Ovary (tissue), 9 donors: Measurements from ENCODE around the gene UIMC1. TPM values are rescaled to one million over a fixed set of nuclear protein-coding genes. Genes with fewer than 3 reads are reported as not detected.

Experiments
- DNase-seq, 5 donors: peaks; one replicate each; pipeline ENCODE4 v3.0.0-alpha.2; 2019 to 2020
- H3K27ac ChIP-seq, 2 donors: fragments of 200-600 bp; one replicate each; pipeline versions ENCODE4 v1.5.1 to v1.8.0; 2019 to 2022
- H3K27me3 ChIP-seq: fragments of 200-600 bp; one replicate; pipeline ENCODE4 v1.8.0; 2022
- H3K36me3 ChIP-seq: fragments of 200-600 bp; sonication (generic); one replicate; pipeline ENCODE4 v1.5.1; 2019
- H3K4me1 ChIP-seq: one replicate; pipeline ENCODE4 v1.8.1; 2013; ENCODE audit warnings: mild to moderate bottlenecking, moderate library complexity; ENCODE audit not compliant: insufficient read depth
- H3K4me3 ChIP-seq: fragments of 200-600 bp; sonication (generic); one replicate; pipeline ENCODE4 v1.5.1; 2017
- H3K9me3 ChIP-seq, 2 donors: fragments of 200-600 bp in 1 of 2; sonication (generic) in 1 of 2; one replicate each; pipeline versions ENCODE4 v1.5.1 to v1.8.1; 2013 to 2019; ENCODE audit warnings: mild to moderate bottlenecking in 1 of 2, moderate library complexity in 1 of 2
- CTCF ChIP-seq, 3 donors: fragments of 450-650 bp in 2 of 3; fragments of 200-600 bp in 1 of 3; IDR thresholded peaks; one replicate each; pipeline versions ENCODE4 v1.5.1 to v1.8.0; 2016 to 2022; ENCODE audit warnings: antibody characterized with exemption in 3 of 3, mild to moderate bottlenecking in 1 of 3
- EP300 ChIP-seq: sonication (generic); formaldehyde crosslinking; IDR thresholded peaks from one replicate; pipeline ENCODE4 v1.6.1; 2017; ENCODE audit warnings: antibody characterized with exemption
- POLR2A ChIP-seq: fragments of 450-650 bp; IDR thresholded peaks from one replicate; pipeline ENCODE4 v1.6.1; 2017; ENCODE audit warnings: antibody characterized with exemption, mild to moderate bottlenecking, moderate library complexity
- WGBS, 3 donors: extraction: QIAGEN DNeasy Blood & Tissue Kit in 1 of 3; methylation state at CpG; one replicate each; pipeline versions ENCODE4 v1.1.5 to v1.1.7; 2013 to 2017; 5-methylcytosine and 5-hydroxymethylcytosine counted together
- intact Hi-C, 4 donors: fragments of 100-400 bp; cut with DNase I; formaldehyde crosslinking; loops; one replicate each; pipeline versions ENCODE4 v1.11.0 to v1.15.1; 2022 to 2023
- polyA plus RNA-seq, 2 donors: library from polyadenylated mRNA; stranded (reverse); fragments of 200-250 nt in 1 of 2; fragments of 350-450 nt in 1 of 2; fragmentation: Illumina TruSeq in 1 of 2; extraction: RNeasy Lipid Tissue Mini Kit (QIAGEN cat#74804) in 1 of 2; gene quantifications; one replicate each; pipeline ENCODE4 v1.2.3, GENCODE V29; 2013 to 2014
- total RNA-seq, 7 donors: library from RNA; depleted of rRNA in 2 of 7; stranded (reverse); fragments of >200 nt in 2 of 7; fragmentation: NEBNext Ultra II Directional in 3 of 7; extraction: Animal tissue kit (Norgen Biotek cat#: 25700) in 3 of 7; gene quantifications; one replicate each; pipeline versions ENCODE4 v1.1.0 to v1.2.4, GENCODE V29; 2016 to 2023
- donor health status: DM: no; HTN: no; CAD: no; lungs with moderate emphysema.
- donor health status: DM: no; HTN: no; CAD: no.
- donor health status: Bipolar disorder and iron deficiency.
- donor health status: DM: yes; HTN: yes; CAD: no.
- donor health status: DM: no; HTN: no; CAD: no.
- donor health status: DM: yes; HTN: yes; CAD: no.

UIMC1 gene
- total and polyA plus RNA-seq, 9 donors: 34.9 to 80.2 (median 49.5) TPM

GRCh38 chr5:176856746-176857145 is 149.8 kb downstream of the UIMC1 start:
- H3K9me3 ChIP-seq: no peaks in the 10 kb centered on the region
- TF ChIP-seq EP300 (no peak), POLR2A (no peak), CTCF (IDR thresholded peaks at IDR 0.05) (no peak)
- H3K27me3 ChIP-seq: no peaks in the 10 kb centered on the region
- DNase-seq: no peak
- WGBS, 3 donors: 51 to 67% (median 58%) methylated on average over 8 of the region's 8 CpGs
- H3K4me1 ChIP-seq: no peaks in the 10 kb centered on the region
- no peaks in the 10 kb centered on the region for H3K36me3 ChIP-seq
- H3K4me3 ChIP-seq: no peak overlapping the region
- intact Hi-C loops: no loop called here
- H3K27ac ChIP-seq: no peak overlapping the region

GRCh38 chr5:176855598-176855997 is 151.0 kb downstream of the UIMC1 start:
- H3K9me3 ChIP-seq: no peaks in the 10 kb centered on the region
- 90 to 93% (median 91%) methylated on average over 18 of the region's 18 CpGs for WGBS, 3 donors

More at GRCh38 chr5:176855598-176855997, 151.0 kb downstream of the UIMC1 start:
- no peak overlapping the region for H3K4me3 ChIP-seq
- intact Hi-C loops: no loop called here
- TF ChIP-seq EP300: no peak
- no peak for TF ChIP-seq POLR2A
- TF ChIP-seq CTCF (IDR thresholded peaks at IDR 0.05): no peak
- no peak overlapping the region for H3K27ac ChIP-seq
- no peaks in the 10 kb centered on the region for H3K36me3 ChIP-seq
- no peak for DNase-seq
- no peaks in the 10 kb centered on the region for H3K27me3 ChIP-seq
- no peaks in the 10 kb centered on the region for H3K4me1 ChIP-seq

Other genes starting within 250 kb of the UIMC1 start
- under 1 TPM; 0.08 to 0.77 (median 0.23) TPM for gene UNC5A, start 196.2 kb downstream of the UIMC1 start, total RNA-seq
- gene UNC5A, start 196.2 kb downstream of the UIMC1 start, polyA plus RNA-seq: under 1 TPM in 1 of 2 donors, not detected in 1; 0.82 TPM
- 1 to 10 TPM in 5 of 7 donors, under 1 TPM in 2; 0.61 to 9.9 (median 2.3) TPM for gene HK3, start 107.4 kb downstream of the UIMC1 start, total RNA-seq
- 1 to 10 TPM; 1.0 to 4.6 TPM for gene HK3, start 107.4 kb downstream of the UIMC1 start, polyA plus RNA-seq
- gene ZNF346, start 15.9 kb upstream of the UIMC1 start, total RNA-seq: 10 to 100 TPM; 19.2 to 27.7 (median 24.2) TPM
- 10 to 100 TPM; 15.2 to 24.8 TPM for gene ZNF346, start 15.9 kb upstream of the UIMC1 start, polyA plus RNA-seq
- 10 to 100 TPM; 15.5 to 90.3 (median 39.9) TPM for gene FGFR4, start 80.1 kb upstream of the UIMC1 start, total RNA-seq
- 10 to 100 TPM in 1 of 2 donors, 1 to 10 TPM in 1; 2.7 to 13.1 TPM for gene FGFR4, start 80.1 kb upstream of the UIMC1 start, polyA plus RNA-seq
- 100 to 1,000 TPM in 1 of 7 donors, 10 to 100 TPM in 6; 25.6 to 110 (median 83.2) TPM for gene NSD1, start 127.0 kb upstream of the UIMC1 start, total RNA-seq
- 10 to 100 TPM; 11.5 to 28.0 TPM for gene NSD1, start 127.0 kb upstream of the UIMC1 start, polyA plus RNA-seq